GM18502 (cell line): ENCODE results near the gene CTSD.

Experiments
- ATAC-seq: cut with Tn5 transposase; IDR thresholded peaks from one replicate; pipeline ENCODE4 v1.9.1; 2021; ENCODE audit warnings: mild to moderate bottlenecking; ENCODE audit not compliant: unreplicated experiment, poor library complexity

CTSD gene

GRCh38 chr11:1782831-1783724, 19.4 kb upstream of the CTSD start:
- ATAC-seq = no peak

DNA sequence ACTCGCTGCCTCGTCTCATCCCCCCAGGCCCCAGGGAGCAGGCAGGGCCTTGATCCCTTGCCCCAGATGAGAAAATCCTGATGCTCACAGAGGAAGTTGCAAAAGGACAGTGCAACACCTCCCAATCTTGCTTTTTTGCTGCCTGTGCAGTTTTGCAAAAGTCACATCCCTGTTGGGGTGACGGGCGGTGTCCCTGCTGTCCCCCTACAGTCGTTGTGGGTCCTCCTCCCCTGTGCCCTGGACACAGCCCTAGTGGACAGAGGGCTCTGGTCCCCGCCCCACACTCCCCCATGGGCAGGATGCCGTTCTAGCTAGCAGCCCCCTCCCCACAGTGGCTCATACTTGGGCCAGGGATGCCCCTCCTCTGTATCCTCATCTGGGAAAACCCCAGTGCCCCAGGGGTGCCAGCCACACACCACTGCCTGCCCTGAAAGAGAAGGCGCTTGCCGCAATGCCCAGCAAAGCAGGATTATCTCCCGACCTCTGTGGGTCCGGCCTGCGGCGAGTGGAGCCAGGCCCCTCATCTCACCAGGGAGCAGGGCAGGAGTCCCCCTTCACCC, 18.4 kb upstream of the CTSD start:
- no peak for ATAC-seq

DNA sequence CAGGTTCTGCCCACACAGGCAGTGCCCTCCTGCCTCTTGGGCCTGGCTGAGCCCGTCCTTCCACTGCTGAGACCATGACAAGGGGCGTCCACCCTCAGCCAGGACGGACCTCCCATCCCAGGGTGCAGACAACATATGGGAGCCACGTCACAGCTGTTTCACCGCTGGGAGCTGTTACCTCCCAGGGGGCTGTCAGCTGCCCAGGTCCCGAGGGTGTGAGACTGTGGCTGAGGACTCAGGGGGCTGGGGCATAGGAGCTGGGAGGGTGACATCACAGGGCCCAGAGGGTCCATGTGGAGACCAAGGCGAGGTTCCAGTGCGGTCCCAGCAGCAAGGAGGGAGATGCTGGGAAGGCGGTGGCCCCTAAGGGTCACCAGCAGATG, 17.9 kb upstream of the CTSD start:
- no peak for ATAC-seq

- ATAC-seq = no peak
Observed at GRCh38 chr11:1780700-1781592, 17.2 kb upstream of the CTSD start.

DNA sequence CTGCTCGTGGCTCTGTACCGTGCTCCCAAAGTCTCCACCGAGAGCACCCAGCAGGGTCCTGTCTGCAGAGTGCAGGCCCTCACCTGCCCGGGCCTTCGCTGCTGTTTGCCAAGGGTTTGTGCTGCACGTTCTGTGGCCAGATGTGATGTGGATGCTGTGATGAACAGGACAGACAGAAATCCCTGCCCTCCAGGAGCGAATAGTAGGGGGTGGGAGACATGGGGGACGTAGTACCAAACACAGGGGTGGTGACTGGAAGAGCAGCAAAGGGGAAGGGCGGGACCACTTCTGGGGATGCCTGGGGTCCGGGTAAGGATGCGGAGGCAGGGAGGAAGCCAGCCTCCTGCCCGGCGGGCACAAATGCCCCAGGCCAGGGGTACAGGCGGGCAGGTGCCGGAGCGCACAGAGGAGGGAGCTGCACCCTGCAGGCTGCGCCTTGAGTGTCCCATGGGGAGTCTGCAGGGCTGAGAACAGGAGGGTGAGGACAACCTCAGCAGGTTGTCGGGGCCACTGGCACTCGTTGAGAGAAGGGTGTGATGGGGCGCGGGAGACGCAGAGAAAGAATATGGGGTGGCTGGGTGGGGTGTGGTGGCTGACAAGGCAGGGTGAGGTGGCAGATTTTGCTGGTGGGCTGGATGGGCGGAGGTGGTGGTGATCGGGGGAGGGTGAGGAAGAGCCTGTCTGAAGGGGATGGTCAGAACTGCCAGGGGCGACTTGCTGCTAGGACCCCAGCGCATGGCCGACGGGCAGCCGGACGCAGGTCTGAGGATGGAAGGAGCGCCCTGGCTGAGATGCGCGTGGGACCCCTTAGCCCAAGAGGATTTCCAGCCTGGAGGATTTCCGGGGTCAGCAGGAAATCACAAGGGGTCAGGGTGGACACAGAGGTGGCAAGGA, 16.3 kb upstream of the CTSD start:
- ATAC-seq = no peak

DNA sequence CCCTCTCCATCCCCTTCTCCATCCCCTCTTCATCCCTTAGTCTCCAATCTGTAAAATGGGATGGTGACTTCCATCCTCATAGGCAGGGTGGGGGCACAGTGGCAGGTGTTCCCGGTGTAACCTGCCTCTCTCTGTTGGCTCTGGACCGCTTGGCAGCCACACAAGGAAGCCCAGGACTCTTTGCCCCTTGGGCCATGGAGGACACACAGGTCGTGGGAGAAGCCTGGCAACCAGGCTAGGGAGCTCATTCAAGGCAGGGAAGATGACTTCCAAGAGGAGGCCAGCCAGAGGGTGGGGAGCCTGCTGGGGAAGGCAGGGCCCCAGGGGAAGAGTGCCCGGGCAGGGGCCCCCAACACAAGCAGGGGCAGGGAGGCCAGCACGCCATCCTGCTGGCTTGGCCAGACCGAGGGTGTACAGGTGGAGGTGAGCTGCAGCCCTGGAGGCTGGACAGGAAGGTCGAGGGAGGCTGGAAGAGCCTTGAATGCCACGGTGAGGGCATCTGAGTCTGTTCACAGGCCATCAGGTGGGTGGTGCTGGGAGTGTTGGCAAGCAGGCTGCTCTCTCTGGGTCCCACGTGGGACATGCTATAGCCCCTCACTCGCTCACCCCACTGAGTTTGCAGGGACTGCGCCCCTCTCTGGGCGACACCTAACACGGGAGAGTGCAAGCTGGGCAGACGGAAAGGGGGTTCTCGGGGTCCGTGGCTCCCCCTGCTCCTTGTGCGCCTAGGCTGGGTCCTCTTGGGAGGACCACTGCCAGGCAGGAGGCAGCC, 15.5 kb upstream of the CTSD start:
- no peak for ATAC-seq

GRCh38 chr11:1778141-1778911, 14.6 kb upstream of the CTSD start:
- no peak for ATAC-seq

- ATAC-seq = no peak
Observed at GRCh38 chr11:1777737-1778136, 14.0 kb upstream of the CTSD start.

DNA sequence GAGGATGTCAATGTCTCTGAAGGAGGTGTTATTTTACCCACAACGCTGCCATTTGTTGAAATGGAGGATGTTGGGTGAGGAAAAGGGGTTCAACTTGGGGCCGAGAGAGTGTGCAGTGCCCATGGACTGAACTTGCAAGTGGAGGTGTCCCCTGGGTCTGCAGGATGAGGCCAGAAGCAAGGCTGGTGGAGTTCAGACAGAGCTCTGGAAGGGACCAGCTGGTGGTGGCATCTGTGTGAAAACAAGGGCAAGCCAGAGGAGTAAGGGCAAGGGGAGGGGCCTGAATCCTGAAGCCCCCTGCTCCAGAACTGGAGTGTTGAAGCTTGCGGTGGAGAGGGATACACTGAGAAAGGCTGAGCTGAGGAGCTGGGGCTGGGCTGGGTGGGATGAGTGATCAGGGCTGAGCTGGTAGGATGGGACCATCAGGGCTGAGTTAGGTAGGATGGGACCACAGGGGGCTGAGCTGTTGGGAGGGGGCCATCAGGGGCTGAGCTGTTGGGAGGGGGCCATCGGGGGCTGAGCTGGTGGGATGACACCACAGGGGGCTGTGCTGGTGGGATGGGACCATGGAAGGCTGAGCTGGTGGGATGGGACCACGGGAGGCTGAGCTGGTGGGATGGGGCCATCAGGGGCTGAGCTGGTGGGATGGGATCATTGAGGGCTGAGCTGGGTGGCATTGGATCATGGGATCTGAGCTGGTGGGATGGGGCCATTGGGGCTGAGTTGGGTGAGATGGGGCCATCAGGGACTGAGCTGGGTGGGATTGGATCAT, 13.4 kb upstream of the CTSD start:
- ATAC-seq = no peak

- ATAC-seq = no peak
Observed at GRCh38 chr11:1776331-1776851, 12.7 kb upstream of the CTSD start.

- no peak for ATAC-seq
Observed at GRCh38 chr11:1774886-1775285, 11.2 kb upstream of the CTSD start.

GRCh38 chr11:1773994-1774550, 10.3 kb upstream of the CTSD start:
- no peak for ATAC-seq

GRCh38 chr11:1773131-1773993, 9.6 kb upstream of the CTSD start:
- no peak for ATAC-seq

DNA sequence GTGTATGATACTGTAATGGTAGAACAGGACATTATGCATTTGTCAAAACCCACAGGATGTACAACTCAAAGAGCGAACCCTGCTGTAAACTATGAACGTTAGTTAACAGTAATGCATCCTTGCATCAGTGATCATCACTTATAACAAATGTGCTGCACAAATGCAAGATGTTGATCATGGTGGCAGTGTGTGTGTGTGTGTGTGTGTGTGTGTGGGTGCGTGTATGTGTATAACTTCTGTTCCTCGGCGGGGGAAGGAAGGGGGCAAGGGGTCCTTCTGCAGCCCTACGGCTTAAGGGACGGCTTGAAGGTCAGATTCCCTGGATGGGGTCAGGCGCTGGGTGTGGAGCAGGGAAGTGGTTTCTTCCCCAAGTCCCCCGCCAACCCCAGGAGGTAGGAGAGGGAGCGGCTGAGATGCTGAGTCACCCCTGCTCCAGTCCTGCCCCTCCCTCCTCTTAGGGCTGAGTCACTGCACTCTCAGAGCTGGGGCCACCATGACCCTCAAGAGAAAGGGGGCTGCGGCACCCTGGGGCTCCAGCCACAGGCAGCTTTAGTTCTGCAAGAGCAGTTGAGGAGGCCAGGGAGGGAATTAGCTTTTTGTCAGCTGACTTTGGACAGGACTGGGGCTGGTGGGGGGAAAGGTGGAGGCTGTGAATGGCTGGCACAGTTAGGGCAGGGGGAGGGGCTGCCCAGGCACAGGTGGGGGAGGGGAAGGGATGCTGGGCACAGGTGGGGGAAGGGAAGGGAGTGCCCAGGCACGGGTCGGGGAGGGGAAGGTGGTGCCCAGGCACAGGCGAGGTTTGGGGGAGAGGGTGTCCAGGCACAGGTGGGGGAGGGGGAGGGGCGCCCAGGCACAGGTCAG, 8.8 kb upstream of the CTSD start:
- no peak for ATAC-seq

- ATAC-seq = no peak
Observed at GRCh38 chr11:1771700-1772099, 8.0 kb upstream of the CTSD start.
